K562 (cell line): Measurements from ENCODE around the gene SLC38A8. TPM values are rescaled to one million over a fixed set of nuclear protein-coding genes. Genes with fewer than 3 reads are reported as not detected.

Experiments
- ARID1B ChIP-seq: fragments of 450-650 bp; IDR thresholded peaks from 2 replicates; pipeline ENCODE4 v1.6.1; 2016; ENCODE audit warnings: antibody characterized with exemption, mild to moderate bottlenecking, inconsistent platforms
- ELF2 ChIP-seq: fragments of 250-450 bp; sonication (Bioruptor Pico); IDR thresholded peaks from 2 replicates; pipeline ENCODE4 v1.5.0; 2021; ENCODE audit warnings: mild to moderate bottlenecking
- HNRNPLL ChIP-seq: fragments of 200-400 bp; formaldehyde crosslinking; IDR thresholded peaks from 2 replicates; pipeline ENCODE4 v1.6.1; 2017; ENCODE audit warnings: low read length, low read depth, mild to moderate bottlenecking; ENCODE audit not compliant: poor library complexity, severe bottlenecking
- MEF2A ChIP-seq: IDR thresholded peaks from 2 replicates; pipeline ENCODE4 v1.6.1; 2011; ENCODE audit warnings: low read depth, mild to moderate bottlenecking, low read length, moderate library complexity; ENCODE audit not compliant: control insufficient read depth
- NR2F6 ChIP-seq: fragments of 450-650 bp; formaldehyde crosslinking; IDR thresholded peaks from 2 replicates; pipeline ENCODE4 v1.4.0; 2020; ENCODE audit warnings: mild to moderate bottlenecking
- POLR2H ChIP-seq: IDR thresholded peaks from 2 replicates; pipeline ENCODE4 v1.6.1; 2016; ENCODE audit warnings: missing genetic modification characterization, low read depth, mild to moderate bottlenecking, control low read depth, missing compliant biosample characterization, moderate library complexity
- ZNF184 ChIP-seq: sonication (generic); formaldehyde crosslinking; IDR thresholded peaks from 2 replicates; pipeline ENCODE4 v1.5.0; 2020; ENCODE audit warnings: missing genetic modification reagents
- ZNF23 ChIP-seq: fragments of 250-450 bp; sonication (Bioruptor Pico); IDR thresholded peaks from 2 replicates; pipeline ENCODE4 v1.4.0; 2020; ENCODE audit warnings: mild to moderate bottlenecking
- polyA plus RNA-seq, 8 experiments: library from polyadenylated mRNA; depleted of rRNA in 4 of 8; stranded (reverse) in 5 of 8; unstranded in 3 of 8; fragments of >200 nt; fragmentation: Nextera tagmentation in 2 of 8; fragmentation: Illumina TruSeq in 1 of 8; extraction: Ambion mirVana in 2 of 8; extraction: Trizol in 1 of 8; gene quantifications; 2 replicates each; pipeline versions ENCODE4 v1.2.1 to v1.2.3, GENCODE V29; 2011 to 2014; ENCODE audit warnings: inconsistent platforms in 1 of 8, missing spikeins in 1 of 8
- total RNA-seq, 7 experiments: library from RNA; depleted of rRNA in 6 of 7; stranded (reverse); fragments of >200 nt in 6 of 7; fragmentation: Illumina TruSeq in 2 of 7; extraction: Trizol in 2 of 7; gene quantifications; 2 replicates each; pipeline versions ENCODE4 v1.2.1 to v1.2.3, GENCODE V29; 2011 to 2021; ENCODE audit warnings: low replicate concordance in 1 of 7
- TF ChIP-seq, protein P1 (sequence below), 2 experiments: fragments of 450-650 bp; formaldehyde crosslinking in 1 of 2; IDR thresholded peaks; 2 replicates each; pipeline versions ENCODE4 v1.4.0 to v1.6.1; 2014 to 2020; ENCODE audit warnings: mild to moderate bottlenecking in 2 of 2, borderline replicate concordance in 1 of 2, low read depth in 1 of 2
- TF ChIP-seq, protein P2 (sequence below): sonication (generic); formaldehyde crosslinking; IDR thresholded peaks from 2 replicates; pipeline ENCODE4 v1.8.0; 2022; ENCODE audit warnings: mild to moderate bottlenecking, missing genetic modification reagents
- TF ChIP-seq, protein P3 (sequence below): fragments of 450-650 bp; IDR thresholded peaks from 2 replicates; pipeline ENCODE4 v1.6.1; 2017; ENCODE audit warnings: mild to moderate bottlenecking, moderate library complexity
- TF ChIP-seq, protein P4 (sequence below): fragments of 250-450 bp; sonication (Bioruptor Pico); IDR thresholded peaks from 2 replicates; pipeline ENCODE4 v1.5.0; 2022; ENCODE audit warnings: mild to moderate bottlenecking

SLC38A8 gene
- total and polyA plus RNA-seq, 9 of the 15 experiments (the other 6 are each of a cell fraction or from before 2014, with no cell fraction given): 0.28 TPM; not detected in 8

DNA sequence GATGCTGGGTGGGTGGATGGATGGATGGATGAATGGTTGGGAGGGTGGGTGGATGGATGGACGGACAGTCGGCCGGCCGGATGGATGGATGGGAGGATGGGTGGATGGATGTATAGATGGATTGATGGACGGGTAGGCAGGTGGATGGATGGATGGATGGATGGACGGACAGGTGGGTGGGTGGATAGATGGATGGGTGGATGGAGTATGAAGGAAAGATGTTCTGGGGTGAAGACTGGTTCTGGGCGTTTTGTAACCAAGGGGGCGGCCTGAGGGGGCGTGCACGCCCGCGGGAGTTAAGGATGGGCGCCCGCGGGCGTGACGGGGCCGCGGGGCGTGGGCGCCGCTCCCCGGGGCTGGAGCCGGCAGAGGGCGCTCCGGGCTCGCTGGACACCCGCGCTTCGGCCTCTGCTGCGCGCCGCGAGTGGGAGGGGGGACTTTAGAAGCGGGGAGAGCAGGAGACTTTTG is 74.7 kb downstream of the SLC38A8 start, which contains the start of gene NECAB2 (continued):
- no peak for TF ChIP-seq NR2F6 (CRISPR knock-in tag)
- TF ChIP-seq ZNF184: no peak
- TF ChIP-seq ZNF23 (CRISPR knock-in tag): no peak
- TF ChIP-seq, protein P1, sequence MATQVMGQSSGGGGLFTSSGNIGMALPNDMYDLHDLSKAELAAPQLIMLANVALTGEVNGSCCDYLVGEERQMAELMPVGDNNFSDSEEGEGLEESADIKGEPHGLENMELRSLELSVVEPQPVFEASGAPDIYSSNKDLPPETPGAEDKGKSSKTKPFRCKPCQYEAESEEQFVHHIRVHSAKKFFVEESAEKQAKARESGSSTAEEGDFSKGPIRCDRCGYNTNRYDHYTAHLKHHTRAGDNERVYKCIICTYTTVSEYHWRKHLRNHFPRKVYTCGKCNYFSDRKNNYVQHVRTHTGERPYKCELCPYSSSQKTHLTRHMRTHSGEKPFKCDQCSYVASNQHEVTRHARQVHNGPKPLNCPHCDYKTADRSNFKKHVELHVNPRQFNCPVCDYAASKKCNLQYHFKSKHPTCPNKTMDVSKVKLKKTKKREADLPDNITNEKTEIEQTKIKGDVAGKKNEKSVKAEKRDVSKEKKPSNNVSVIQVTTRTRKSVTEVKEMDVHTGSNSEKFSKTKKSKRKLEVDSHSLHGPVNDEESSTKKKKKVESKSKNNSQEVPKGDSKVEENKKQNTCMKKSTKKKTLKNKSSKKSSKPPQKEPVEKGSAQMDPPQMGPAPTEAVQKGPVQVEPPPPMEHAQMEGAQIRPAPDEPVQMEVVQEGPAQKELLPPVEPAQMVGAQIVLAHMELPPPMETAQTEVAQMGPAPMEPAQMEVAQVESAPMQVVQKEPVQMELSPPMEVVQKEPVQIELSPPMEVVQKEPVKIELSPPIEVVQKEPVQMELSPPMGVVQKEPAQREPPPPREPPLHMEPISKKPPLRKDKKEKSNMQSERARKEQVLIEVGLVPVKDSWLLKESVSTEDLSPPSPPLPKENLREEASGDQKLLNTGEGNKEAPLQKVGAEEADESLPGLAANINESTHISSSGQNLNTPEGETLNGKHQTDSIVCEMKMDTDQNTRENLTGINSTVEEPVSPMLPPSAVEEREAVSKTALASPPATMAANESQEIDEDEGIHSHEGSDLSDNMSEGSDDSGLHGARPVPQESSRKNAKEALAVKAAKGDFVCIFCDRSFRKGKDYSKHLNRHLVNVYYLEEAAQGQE (IDR thresholded peaks at IDR 0.05; ENCODE audit: borderline replicate concordance): peak; percentile 77
- TF ChIP-seq, protein P1 (CRISPR knock-in tag; IDR thresholded peaks at IDR 0.05; ENCODE audit: low read depth): no peak
- TF ChIP-seq MEF2A: no peak
- TF ChIP-seq, protein P2, sequence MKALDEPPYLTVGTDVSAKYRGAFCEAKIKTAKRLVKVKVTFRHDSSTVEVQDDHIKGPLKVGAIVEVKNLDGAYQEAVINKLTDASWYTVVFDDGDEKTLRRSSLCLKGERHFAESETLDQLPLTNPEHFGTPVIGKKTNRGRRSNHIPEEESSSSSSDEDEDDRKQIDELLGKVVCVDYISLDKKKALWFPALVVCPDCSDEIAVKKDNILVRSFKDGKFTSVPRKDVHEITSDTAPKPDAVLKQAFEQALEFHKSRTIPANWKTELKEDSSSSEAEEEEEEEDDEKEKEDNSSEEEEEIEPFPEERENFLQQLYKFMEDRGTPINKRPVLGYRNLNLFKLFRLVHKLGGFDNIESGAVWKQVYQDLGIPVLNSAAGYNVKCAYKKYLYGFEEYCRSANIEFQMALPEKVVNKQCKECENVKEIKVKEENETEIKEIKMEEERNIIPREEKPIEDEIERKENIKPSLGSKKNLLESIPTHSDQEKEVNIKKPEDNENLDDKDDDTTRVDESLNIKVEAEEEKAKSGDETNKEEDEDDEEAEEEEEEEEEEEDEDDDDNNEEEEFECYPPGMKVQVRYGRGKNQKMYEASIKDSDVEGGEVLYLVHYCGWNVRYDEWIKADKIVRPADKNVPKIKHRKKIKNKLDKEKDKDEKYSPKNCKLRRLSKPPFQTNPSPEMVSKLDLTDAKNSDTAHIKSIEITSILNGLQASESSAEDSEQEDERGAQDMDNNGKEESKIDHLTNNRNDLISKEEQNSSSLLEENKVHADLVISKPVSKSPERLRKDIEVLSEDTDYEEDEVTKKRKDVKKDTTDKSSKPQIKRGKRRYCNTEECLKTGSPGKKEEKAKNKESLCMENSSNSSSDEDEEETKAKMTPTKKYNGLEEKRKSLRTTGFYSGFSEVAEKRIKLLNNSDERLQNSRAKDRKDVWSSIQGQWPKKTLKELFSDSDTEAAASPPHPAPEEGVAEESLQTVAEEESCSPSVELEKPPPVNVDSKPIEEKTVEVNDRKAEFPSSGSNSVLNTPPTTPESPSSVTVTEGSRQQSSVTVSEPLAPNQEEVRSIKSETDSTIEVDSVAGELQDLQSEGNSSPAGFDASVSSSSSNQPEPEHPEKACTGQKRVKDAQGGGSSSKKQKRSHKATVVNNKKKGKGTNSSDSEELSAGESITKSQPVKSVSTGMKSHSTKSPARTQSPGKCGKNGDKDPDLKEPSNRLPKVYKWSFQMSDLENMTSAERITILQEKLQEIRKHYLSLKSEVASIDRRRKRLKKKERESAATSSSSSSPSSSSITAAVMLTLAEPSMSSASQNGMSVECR: no peak
- no peak for TF ChIP-seq HNRNPLL
- TF ChIP-seq, protein P3, sequence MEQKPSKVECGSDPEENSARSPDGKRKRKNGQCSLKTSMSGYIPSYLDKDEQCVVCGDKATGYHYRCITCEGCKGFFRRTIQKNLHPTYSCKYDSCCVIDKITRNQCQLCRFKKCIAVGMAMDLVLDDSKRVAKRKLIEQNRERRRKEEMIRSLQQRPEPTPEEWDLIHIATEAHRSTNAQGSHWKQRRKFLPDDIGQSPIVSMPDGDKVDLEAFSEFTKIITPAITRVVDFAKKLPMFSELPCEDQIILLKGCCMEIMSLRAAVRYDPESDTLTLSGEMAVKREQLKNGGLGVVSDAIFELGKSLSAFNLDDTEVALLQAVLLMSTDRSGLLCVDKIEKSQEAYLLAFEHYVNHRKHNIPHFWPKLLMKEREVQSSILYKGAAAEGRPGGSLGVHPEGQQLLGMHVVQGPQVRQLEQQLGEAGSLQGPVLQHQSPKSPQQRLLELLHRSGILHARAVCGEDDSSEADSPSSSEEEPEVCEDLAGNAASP: no peak
- TF ChIP-seq, protein P4, sequence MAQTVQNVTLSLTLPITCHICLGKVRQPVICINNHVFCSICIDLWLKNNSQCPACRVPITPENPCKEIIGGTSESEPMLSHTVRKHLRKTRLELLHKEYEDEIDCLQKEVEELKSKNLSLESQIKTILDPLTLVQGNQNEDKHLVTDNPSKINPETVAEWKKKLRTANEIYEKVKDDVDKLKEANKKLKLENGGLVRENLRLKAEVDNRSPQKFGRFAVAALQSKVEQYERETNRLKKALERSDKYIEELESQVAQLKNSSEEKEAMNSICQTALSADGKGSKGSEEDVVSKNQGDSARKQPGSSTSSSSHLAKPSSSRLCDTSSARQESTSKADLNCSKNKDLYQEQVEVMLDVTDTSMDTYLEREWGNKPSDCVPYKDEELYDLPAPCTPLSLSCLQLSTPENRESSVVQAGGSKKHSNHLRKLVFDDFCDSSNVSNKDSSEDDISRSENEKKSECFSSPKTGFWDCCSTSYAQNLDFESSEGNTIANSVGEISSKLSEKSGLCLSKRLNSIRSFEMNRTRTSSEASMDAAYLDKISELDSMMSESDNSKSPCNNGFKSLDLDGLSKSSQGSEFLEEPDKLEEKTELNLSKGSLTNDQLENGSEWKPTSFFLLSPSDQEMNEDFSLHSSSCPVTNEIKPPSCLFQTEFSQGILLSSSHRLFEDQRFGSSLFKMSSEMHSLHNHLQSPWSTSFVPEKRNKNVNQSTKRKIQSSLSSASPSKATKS (CRISPR knock-in tag): no peak
- TF ChIP-seq POLR2H (tag): no peak
- no peak for TF ChIP-seq ARID1B
- no peak for TF ChIP-seq ELF2 (CRISPR knock-in tag)
